Spleen (tissue), 11 donors: Measurements from ENCODE around the gene ORC3. TPM values are rescaled to one million over a fixed set of nuclear protein-coding genes. Genes with fewer than 3 reads are reported as not detected.

ENCODE experiments used
- DNase-seq: peaks from one replicate; pipeline ENCODE4 v3.0.0-alpha.2; 2020
- H3K27ac ChIP-seq, 8 donors: fragments of 200-600 bp; sonication (generic) in 7 of 8; 1 replicate in 4 of 8; 2 replicates in 4 of 8; pipeline versions ENCODE4 v1.5.0 to v1.8.0; 2016 to 2021; ENCODE audit warnings: inconsistent platforms in 4 of 8, mild to moderate bottlenecking in 4 of 8, moderate library complexity in 1 of 8
- H3K27me3 ChIP-seq, 7 donors: fragments of 200-600 bp; sonication (generic) in 6 of 7; replicated peaks in 1 of 7; 1 replicate in 4 of 7; 2 replicates in 3 of 7; pipeline versions ENCODE4 v1.5.0 to v1.8.0; 2016 to 2021; ENCODE audit warnings: inconsistent platforms in 3 of 7, mild to moderate bottlenecking in 1 of 7
- H3K36me3 ChIP-seq, 6 donors: fragments of 200-600 bp; sonication (generic) in 5 of 6; 1 replicate in 4 of 6; 2 replicates in 2 of 6; pipeline versions ENCODE4 v1.5.0 to v1.8.0; 2016 to 2021; ENCODE audit warnings: inconsistent platforms in 2 of 6
- H3K4me1 ChIP-seq, 6 donors: fragments of 200-600 bp; sonication (generic) in 5 of 6; 1 replicate in 3 of 6; 2 replicates in 3 of 6; pipeline versions ENCODE4 v1.5.0 to v1.8.0; 2016 to 2021; ENCODE audit warnings: inconsistent platforms in 3 of 6
- H3K4me3 ChIP-seq, 8 donors: fragments of 200-600 bp; sonication (generic) in 7 of 8; 1 replicate in 4 of 8; 2 replicates in 4 of 8; pipeline versions ENCODE4 v1.5.0 to v1.8.0; 2016 to 2021; ENCODE audit warnings: inconsistent platforms in 4 of 8, mild to moderate bottlenecking in 4 of 8, moderate library complexity in 2 of 8
- H3K9me3 ChIP-seq, 8 donors: fragments of 200-600 bp; sonication (generic) in 7 of 8; 1 replicate in 4 of 8; 2 replicates in 4 of 8; pipeline versions ENCODE4 v1.5.0 to v1.8.0; 2016 to 2021; ENCODE audit warnings: inconsistent platforms in 4 of 8
- POLR2A ChIP-seq, 3 donors: fragments of 450-650 bp; IDR thresholded peaks; one replicate each; pipeline ENCODE4 v1.5.1; 2017; ENCODE audit warnings: antibody characterized with exemption in 3 of 3, mild to moderate bottlenecking in 1 of 3
- POLR2AphosphoS5 ChIP-seq, 3 donors: sonication (generic); formaldehyde crosslinking; IDR thresholded peaks; one replicate each; pipeline ENCODE4 v1.5.1; 2017; ENCODE audit warnings: antibody characterized with exemption in 3 of 3
- WGBS, 5 donors: extraction: QIAGEN DNeasy Blood & Tissue Kit in 3 of 5; methylation state at CpG; one replicate each; pipeline versions ENCODE4 v1.1.5 to v1.1.7; 2013 to 2018; 5-methylcytosine and 5-hydroxymethylcytosine counted together
- intact Hi-C: fragments of 100-400 bp; cut with DNase I; formaldehyde crosslinking; loops from one replicate; pipeline ENCODE4 v1.15.0; 2023; ENCODE audit warnings: low total_unique reads
- polyA plus RNA-seq, 3 donors: library from polyadenylated mRNA; stranded (reverse); fragments of 200-250 nt; gene quantifications; one replicate each; pipeline ENCODE4 v1.2.1, GENCODE V29; 2013
- total RNA-seq, 7 donors: library from RNA; depleted of rRNA in 3 of 7; stranded (reverse); fragments of >200 nt in 3 of 7; fragmentation: NEBNext Ultra II Directional in 4 of 7; extraction: Animal tissue kit (Norgen Biotek cat#: 25700) in 4 of 7; gene quantifications; one replicate each; pipeline versions ENCODE4 v1.1.0 to v1.2.1, GENCODE V29; 2016 to 2021
- TF ChIP-seq, protein P1 (sequence below), 11 experiments: fragments of 200-600 bp in 7 of 11; fragments of 450-650 bp in 4 of 11; sonication (generic) in 4 of 11; IDR thresholded peaks in 8 of 11; conservative IDR thresholded peaks in 3 of 11; 1 replicate in 7 of 11; 2 replicates in 4 of 11; pipeline versions ENCODE4 v1.4.0 to v1.8.0; 2016 to 2021; ENCODE audit warnings: antibody characterized with exemption in 11 of 11, inconsistent platforms in 4 of 11, mild to moderate bottlenecking in 1 of 11
- donor health status: healthy with polysubstance abuse.
- donor health status: DM: no; HTN: no; CAD: no; lungs with moderate emphysema.
- donor health status: DM: no; HTN: no; CAD: no.
- donor health status: Bipolar disorder and iron deficiency.
- donor health status: healthy.
- donor health status: DM: no; HTN: no; CAD: no.
- donor health status: DM: yes; HTN: yes; CAD: no.

Gene ORC3
- total and polyA plus RNA-seq, 10 donors, result 15.1 to 35.6 (median 20.0) TPM

DNA sequence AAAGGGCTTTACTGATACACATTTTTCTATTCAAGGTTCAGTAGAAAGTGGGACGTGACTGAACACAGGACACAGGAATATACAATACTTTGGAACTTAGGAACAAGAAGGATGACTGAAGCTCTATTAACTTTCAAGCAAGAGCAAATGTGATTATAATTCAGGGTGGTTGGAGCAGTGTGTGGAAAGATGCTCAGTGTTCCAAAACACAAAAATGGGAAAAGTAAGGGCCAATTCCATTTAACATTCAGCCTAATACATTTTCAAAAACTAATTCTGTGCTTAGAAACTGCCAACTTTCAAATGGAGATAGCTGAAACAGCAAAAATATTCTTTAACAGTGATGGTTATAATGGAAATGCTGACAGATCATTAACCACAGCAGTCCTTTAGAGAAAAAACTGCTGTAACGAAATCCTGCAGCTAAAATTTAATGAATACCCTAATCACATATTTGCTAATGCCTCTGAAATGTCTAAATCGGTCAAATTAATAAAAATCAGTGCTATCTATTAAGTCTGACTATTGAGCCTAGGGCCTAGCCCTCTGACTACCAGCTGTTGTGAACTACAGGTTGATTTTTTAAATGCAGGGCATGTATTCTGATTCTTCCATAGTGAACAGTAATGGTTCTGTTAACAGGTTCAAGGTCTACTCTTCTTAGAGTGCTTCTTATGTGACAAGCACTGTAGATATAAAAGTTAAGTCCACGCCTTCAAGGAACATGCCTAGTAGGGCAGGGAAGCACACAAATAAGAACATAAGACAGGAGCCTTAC, 46.0 kb upstream of the ORC3 start:
- no peak for TF ChIP-seq POLR2A (IDR thresholded peaks at IDR 0.05)
- no peak for TF ChIP-seq POLR2AphosphoS5 (IDR thresholded peaks at IDR 0.05)
- TF ChIP-seq, protein P1, sequence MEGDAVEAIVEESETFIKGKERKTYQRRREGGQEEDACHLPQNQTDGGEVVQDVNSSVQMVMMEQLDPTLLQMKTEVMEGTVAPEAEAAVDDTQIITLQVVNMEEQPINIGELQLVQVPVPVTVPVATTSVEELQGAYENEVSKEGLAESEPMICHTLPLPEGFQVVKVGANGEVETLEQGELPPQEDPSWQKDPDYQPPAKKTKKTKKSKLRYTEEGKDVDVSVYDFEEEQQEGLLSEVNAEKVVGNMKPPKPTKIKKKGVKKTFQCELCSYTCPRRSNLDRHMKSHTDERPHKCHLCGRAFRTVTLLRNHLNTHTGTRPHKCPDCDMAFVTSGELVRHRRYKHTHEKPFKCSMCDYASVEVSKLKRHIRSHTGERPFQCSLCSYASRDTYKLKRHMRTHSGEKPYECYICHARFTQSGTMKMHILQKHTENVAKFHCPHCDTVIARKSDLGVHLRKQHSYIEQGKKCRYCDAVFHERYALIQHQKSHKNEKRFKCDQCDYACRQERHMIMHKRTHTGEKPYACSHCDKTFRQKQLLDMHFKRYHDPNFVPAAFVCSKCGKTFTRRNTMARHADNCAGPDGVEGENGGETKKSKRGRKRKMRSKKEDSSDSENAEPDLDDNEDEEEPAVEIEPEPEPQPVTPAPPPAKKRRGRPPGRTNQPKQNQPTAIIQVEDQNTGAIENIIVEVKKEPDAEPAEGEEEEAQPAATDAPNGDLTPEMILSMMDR (IDR thresholded peaks at IDR 0.05 in 8 of 11, conservative IDR thresholded peaks at IDR 0.05 in 3 of 11), result no peak
- no peak overlapping the region for H3K4me3 ChIP-seq
- H3K9me3 ChIP-seq, result peaks cover 0 to 18% (median 12%) of the 10 kb centered on the region in 8 donors
- 90 to 98% (median 95%) methylated on average over 4 of the region's 4 CpGs for WGBS, 5 donors
- peaks cover 0 to 97% (median 45%) of the 10 kb centered on the region in 6 donors for H3K36me3 ChIP-seq
- peaks cover 0 to 5% (median 0%) of the 10 kb centered on the region in 6 donors for H3K4me1 ChIP-seq
- no peaks in the 10 kb centered on the region for H3K27me3 ChIP-seq
- intact Hi-C loops, result no loop called here
- no peak overlapping the region for H3K27ac ChIP-seq
- DNase-seq, result no peak

DNA sequence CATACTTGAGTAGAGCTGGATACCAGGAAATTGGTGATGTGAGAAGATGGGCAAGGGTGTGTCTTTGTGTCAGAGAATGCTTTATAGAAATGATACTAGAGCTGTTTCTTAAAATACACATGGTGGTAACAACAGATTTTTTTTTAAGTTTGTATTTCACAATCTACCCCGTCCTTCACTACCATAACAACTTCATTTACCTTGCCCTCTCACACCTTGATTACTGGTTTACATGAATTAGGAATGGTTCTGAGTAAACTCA, 45.5 kb upstream of the ORC3 start:
- H3K27me3 ChIP-seq, result no peaks in the 10 kb centered on the region
- no peak for DNase-seq
- peaks cover 0 to 5% (median 0%) of the 10 kb centered on the region in 6 donors for H3K4me1 ChIP-seq
- peaks cover 0 to 97% (median 45%) of the 10 kb centered on the region in 6 donors for H3K36me3 ChIP-seq
- no peak for TF ChIP-seq POLR2AphosphoS5 (IDR thresholded peaks at IDR 0.05)
- TF ChIP-seq, protein P1 (IDR thresholded peaks at IDR 0.05 in 8 of 11, conservative IDR thresholded peaks at IDR 0.05 in 3 of 11), result no peak
- TF ChIP-seq POLR2A (IDR thresholded peaks at IDR 0.05), result no peak
- intact Hi-C loops, result no loop called here
- no peak overlapping the region for H3K4me3 ChIP-seq
- 81 to 86% (median 81%) methylated on average over 1 of the region's 1 CpG for WGBS, 5 donors
- H3K27ac ChIP-seq, result no peak overlapping the region
- H3K9me3 ChIP-seq, result peaks cover 0 to 15% (median 11%) of the 10 kb centered on the region in 8 donors

DNA sequence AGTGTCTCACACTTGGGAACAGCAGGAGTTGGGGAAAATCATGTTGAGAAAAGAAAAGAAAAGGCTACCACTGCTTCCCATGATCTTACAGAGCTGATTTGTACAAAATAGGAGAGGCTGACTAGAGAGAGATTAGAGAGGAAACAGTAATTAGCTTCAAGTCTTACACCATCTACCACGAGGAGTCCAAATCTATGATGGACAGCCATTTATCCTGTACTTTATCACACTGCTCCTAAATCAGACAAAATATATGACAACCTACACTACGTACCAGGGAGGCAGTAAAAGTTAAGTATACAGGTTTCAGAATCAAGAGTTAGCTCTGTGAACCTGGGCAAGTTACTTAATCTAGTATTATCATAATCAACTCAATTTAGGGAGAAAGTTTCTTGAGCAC, 38.1 kb upstream of the ORC3 start:
- WGBS, 5 donors, result 63 to 84% (median 75%) methylated on average over 2 of the region's 2 CpGs
- peaks cover 0 to 93% (median 34%) of the 10 kb centered on the region in 6 donors for H3K36me3 ChIP-seq

DNA sequence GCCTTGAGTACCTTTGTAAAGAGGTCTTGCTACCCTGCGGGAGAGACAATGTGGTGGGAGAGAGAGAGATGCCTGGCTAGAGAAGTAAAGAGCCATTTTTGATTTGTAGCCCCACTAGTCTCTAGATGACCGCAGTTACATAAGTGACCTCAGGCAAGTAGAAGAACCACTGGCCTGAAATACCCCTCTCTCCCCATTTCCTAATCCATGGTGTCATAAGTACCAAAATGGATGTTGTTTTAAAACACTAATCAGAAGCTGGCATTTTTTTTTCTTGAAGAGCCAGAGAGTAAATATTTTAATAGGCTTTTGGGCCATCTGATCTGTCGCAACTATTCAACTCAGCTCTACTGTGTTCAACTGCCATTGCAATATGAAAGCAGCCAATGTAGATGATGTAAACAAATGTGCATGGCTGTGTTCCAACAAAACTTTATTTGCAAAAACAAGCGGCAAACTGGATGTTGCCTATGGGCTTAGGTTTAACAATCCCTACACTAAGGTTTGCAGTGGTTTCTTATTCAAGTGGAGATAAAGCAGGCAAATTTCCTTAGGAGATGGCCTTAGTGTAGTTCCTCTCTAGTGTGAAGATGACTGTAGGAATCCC, 36.7 kb upstream of the ORC3 start:
- intact Hi-C loops, result no loop called here
- TF ChIP-seq POLR2AphosphoS5 (IDR thresholded peaks at IDR 0.05) (no peak), POLR2A (IDR thresholded peaks at IDR 0.05) (no peak)
- TF ChIP-seq, protein P1 (IDR thresholded peaks at IDR 0.05 in 8 of 11, conservative IDR thresholded peaks at IDR 0.05 in 3 of 11), result no peak
- DNase-seq, result no peak
- Histone ChIP-seq H3K4me1 (no peaks in the 10 kb centered on the region), H3K9me3 (no peaks in the 10 kb centered on the region), H3K4me3 (no peak overlapping the region), H3K27me3 (no peaks in the 10 kb centered on the region), H3K27ac (no peak overlapping the region), H3K36me3 (peaks cover 0 to 93% (median 34%) of the 10 kb centered on the region in 6 donors)
- WGBS, 5 donors, result 86 to 97% (median 97%) methylated on average over 4 of the region's 4 CpGs

More for the DNA sequence above, 38.1 kb upstream of the ORC3 start:
- no peaks in the 10 kb centered on the region for H3K9me3 ChIP-seq
- H3K4me3 ChIP-seq, result no peak overlapping the region
- DNase-seq, result no peak
- H3K27ac ChIP-seq, result no peak overlapping the region
- intact Hi-C loops, result no loop called here
- H3K4me1 ChIP-seq, result no peaks in the 10 kb centered on the region
- TF ChIP-seq POLR2A (IDR thresholded peaks at IDR 0.05) (no peak), POLR2AphosphoS5 (IDR thresholded peaks at IDR 0.05) (no peak)
- TF ChIP-seq, protein P1 (IDR thresholded peaks at IDR 0.05 in 8 of 11, conservative IDR thresholded peaks at IDR 0.05 in 3 of 11), result no peak
- H3K27me3 ChIP-seq, result no peaks in the 10 kb centered on the region
